Measurements from ENCODE around the gene EIF4G1. TPM values are rescaled to one million over a fixed set of nuclear protein-coding genes. Genes with fewer than 3 reads are reported as not detected.

The EIF4G1 gene
- total RNA-seq, 1 experiment from 2014 or later: 522 TPM

DNA sequence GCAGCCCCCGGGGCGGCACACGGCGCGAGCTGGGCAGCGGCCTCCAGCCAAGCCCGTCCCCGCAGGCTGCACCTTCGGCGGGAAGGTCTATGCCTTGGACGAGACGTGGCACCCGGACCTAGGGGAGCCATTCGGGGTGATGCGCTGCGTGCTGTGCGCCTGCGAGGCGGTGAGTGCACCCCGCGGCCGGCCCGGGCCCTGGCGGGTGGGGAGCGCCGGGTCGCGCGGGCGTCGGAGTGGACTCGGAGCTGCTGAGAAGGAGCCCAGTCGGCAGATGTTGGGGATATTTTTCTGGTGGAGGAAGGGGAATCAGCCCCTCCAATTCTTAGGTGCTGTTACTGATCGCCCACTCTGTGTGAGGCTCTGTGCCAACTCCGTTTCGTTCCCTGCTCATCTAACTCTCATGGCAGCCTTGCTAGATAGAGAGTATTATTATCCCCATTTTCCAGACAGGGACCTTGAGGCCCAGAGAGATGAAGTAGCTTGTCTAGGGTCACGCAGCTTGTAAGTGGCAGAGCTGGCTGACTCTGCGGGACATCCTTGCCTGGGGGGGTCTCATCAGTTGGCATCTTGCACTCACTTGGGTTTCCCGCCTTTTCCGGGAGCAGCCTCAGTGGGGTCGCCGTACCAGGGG is 66.3 kb downstream of the EIF4G1 start:
- H3K27ac Mint-ChIP-seq (ENCODE audit: low read depth, unreplicated experiment): no peak overlapping the region
- ChIA-PET POLR2A (interaction anchor here (1.0 kb wide), 1 partner anchor 19 kb away, joined by 3 read pairs; no protein-coding TSS in a partner anchor), CTCF (interaction anchor here (0.5 to 1.7 kb wide), 4 partner anchors 94 to 1716 kb away, joined by 3 to 6 read pairs (median 3); no protein-coding TSS in a partner anchor)
- intact Hi-C loops (cut with micrococcal nuclease): no loop called here
- no TSS peak for BruUV-seq (replicated peaks)
- peaks cover 40% of the 10 kb centered on the region for H3K27me3 Mint-ChIP-seq (ENCODE audit: insufficient read depth, unreplicated experiment)
- H3K36me3 Mint-ChIP-seq (ENCODE audit: insufficient read depth, unreplicated experiment): no peaks in the 10 kb centered on the region
- no peaks in the 10 kb centered on the region for H3K4me1 Mint-ChIP-seq (ENCODE audit: insufficient read depth, unreplicated experiment)
- H3K4me3 Mint-ChIP-seq (ENCODE audit: unreplicated experiment): no peak overlapping the region
- DNase-seq (ENCODE audit: unreplicated experiment): no peak
- H3K9me3 Mint-ChIP-seq (ENCODE audit: unreplicated experiment): no peaks in the 10 kb centered on the region
- TF ChIP-seq, protein P1, sequence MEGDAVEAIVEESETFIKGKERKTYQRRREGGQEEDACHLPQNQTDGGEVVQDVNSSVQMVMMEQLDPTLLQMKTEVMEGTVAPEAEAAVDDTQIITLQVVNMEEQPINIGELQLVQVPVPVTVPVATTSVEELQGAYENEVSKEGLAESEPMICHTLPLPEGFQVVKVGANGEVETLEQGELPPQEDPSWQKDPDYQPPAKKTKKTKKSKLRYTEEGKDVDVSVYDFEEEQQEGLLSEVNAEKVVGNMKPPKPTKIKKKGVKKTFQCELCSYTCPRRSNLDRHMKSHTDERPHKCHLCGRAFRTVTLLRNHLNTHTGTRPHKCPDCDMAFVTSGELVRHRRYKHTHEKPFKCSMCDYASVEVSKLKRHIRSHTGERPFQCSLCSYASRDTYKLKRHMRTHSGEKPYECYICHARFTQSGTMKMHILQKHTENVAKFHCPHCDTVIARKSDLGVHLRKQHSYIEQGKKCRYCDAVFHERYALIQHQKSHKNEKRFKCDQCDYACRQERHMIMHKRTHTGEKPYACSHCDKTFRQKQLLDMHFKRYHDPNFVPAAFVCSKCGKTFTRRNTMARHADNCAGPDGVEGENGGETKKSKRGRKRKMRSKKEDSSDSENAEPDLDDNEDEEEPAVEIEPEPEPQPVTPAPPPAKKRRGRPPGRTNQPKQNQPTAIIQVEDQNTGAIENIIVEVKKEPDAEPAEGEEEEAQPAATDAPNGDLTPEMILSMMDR (IDR thresholded peaks at IDR 0.05; ENCODE audit: unreplicated experiment): no peak

GRCh38 chr3:184381261-184382224 is 67.1 kb downstream of the EIF4G1 start:
- H3K4me3 Mint-ChIP-seq (ENCODE audit: unreplicated experiment): no peak overlapping the region
- H3K27me3 Mint-ChIP-seq (ENCODE audit: insufficient read depth, unreplicated experiment): peaks cover 32% of the 10 kb centered on the region
- no peaks in the 10 kb centered on the region for H3K9me3 Mint-ChIP-seq (ENCODE audit: unreplicated experiment)
- intact Hi-C loops (cut with micrococcal nuclease): no loop called here
- CTCF ChIA-PET: interaction anchor here (0.5 to 1.7 kb wide), 4 partner anchors 95 to 1717 kb away, joined by 3 to 6 read pairs (median 3); no protein-coding TSS in a partner anchor
- H3K4me1 Mint-ChIP-seq (ENCODE audit: insufficient read depth, unreplicated experiment): no peaks in the 10 kb centered on the region
- no peaks in the 10 kb centered on the region for H3K36me3 Mint-ChIP-seq (ENCODE audit: insufficient read depth, unreplicated experiment)
- BruUV-seq (replicated peaks): no TSS peak
- POLR2A ChIA-PET: no interaction called here
- DNase-seq (ENCODE audit: unreplicated experiment): no peak
- no peak overlapping the region for H3K27ac Mint-ChIP-seq (ENCODE audit: low read depth, unreplicated experiment)
- TF ChIP-seq, protein P1 (IDR thresholded peaks at IDR 0.05; ENCODE audit: unreplicated experiment): no peak

- no peak for DNase-seq (ENCODE audit: unreplicated experiment)
- Mint-ChIP-seq H3K4me3 (ENCODE audit: unreplicated experiment) (no peak overlapping the region), H3K27ac (ENCODE audit: low read depth, unreplicated experiment) (no peak overlapping the region), H3K9me3 (ENCODE audit: unreplicated experiment) (no peaks in the 10 kb centered on the region), H3K27me3 (ENCODE audit: insufficient read depth, unreplicated experiment) (peaks cover 23% of the 10 kb centered on the region), H3K36me3 (ENCODE audit: insufficient read depth, unreplicated experiment) (no peaks in the 10 kb centered on the region), H3K4me1 (ENCODE audit: insufficient read depth, unreplicated experiment) (no peaks in the 10 kb centered on the region)
- POLR2A ChIA-PET: no interaction called here
- TF ChIP-seq, protein P1 (IDR thresholded peaks at IDR 0.05; ENCODE audit: unreplicated experiment): no peak
- CTCF ChIA-PET: interaction anchor here (1.7 to 1.8 kb wide), 2 partner anchors 10 to 159 kb away, joined by 6 to 7 read pairs; no protein-coding TSS in a partner anchor
- intact Hi-C loops (cut with micrococcal nuclease): no loop called here
- no TSS peak for BruUV-seq (replicated peaks)
These were observed 68.1 kb downstream of the EIF4G1 start for GRCh38 chr3:184382326-184383032.

All from MCF 10A (cell line).